ENCODE measurements around the gene C16orf90. TPM values are rescaled to one million over a fixed set of nuclear protein-coding genes. Genes with fewer than 3 reads are reported as not detected.

The C16orf90 gene
- total RNA-seq, 1 donor from 2014 or later: not detected

DNA sequence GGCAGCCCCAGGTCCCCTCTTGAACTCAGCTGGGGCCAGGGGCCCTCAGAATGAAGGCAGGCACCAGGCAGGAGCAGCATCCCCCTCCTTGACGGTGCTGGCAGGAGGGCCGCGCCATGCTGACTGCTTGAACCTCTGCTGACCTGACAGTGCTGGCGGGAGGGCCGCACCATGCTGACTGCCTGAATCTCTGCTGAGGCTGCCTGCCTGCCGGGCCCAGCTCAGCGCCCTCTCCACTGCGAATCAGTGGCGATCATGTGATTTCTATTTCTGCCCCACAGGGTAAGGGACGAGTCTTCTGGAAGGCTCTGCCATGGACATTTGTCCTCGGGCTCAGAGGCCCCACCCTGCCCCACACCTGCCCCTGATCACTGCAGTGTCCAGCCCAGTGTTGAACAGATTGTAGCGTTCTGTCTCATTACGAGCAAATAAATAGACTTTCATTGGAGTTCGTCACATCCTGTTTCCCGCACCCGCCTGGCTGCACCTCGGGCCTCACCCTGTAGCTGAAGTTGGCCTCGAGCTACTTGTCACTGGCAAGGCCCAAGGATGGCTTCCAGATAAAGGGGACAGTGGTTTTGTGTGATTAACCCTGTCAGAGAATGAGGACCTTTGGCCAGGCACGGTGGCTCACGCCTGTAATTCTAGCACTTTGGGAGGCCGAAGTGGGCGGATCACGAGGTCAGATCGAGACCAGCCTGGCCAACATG lies 8.6 kb downstream of the C16orf90 start:
- FAIRE-seq: no peak
- Histone ChIP-seq H3K4me1 (ENCODE audit: insufficient read depth, low read length) (no peaks in the 10 kb centered on the region), H3K9me3 (ENCODE audit: insufficient read depth, low read depth, low read length) (no peaks in the 10 kb centered on the region), H3K36me3 (ENCODE audit: insufficient read depth, low read length) (peaks cover 13% of the 10 kb centered on the region), H3K27me3 (ENCODE audit: insufficient read depth, low read length) (no peaks in the 10 kb centered on the region), H3K4me3 (ENCODE audit: insufficient read depth, low read depth, low read length) (no peak overlapping the region), H2AFZ (ENCODE audit: low read depth, low read length) (no peak overlapping the region), H3K27ac (ENCODE audit: low read depth, low read length) (no peak overlapping the region), H3K4me2 (ENCODE audit: low read length) (no peak overlapping the region), H3K9ac (ENCODE audit: low read length) (no peak overlapping the region), H3K79me2 (ENCODE audit: insufficient read depth, low read length) (no peaks in the 10 kb centered on the region), H4K20me1 (ENCODE audit: insufficient read depth, low read length) (peaks cover 22% of the 10 kb centered on the region)
- Mint-ChIP-seq H3K4me1 (ENCODE audit: low read depth, unreplicated experiment) (peaks cover 6% of the 10 kb centered on the region), H3K27me3 (ENCODE audit: low read depth, unreplicated experiment) (no peaks in the 10 kb centered on the region), H3K27ac (ENCODE audit: unreplicated experiment) (no peak overlapping the region), H3K36me3 (ENCODE audit: low read depth, unreplicated experiment) (peaks cover 22% of the 10 kb centered on the region), H3K4me3 (ENCODE audit: unreplicated experiment) (no peak overlapping the region), H3K9me3 (ENCODE audit: unreplicated experiment) (peaks cover 4% of the 10 kb centered on the region)
- DNase-seq (ENCODE audit: low read depth): no peak
- no peak for TF ChIP-seq EZH2 (IDR thresholded peaks at IDR 0.05; ENCODE audit: insufficient read depth, low read length)
- TF ChIP-seq, protein P1, sequence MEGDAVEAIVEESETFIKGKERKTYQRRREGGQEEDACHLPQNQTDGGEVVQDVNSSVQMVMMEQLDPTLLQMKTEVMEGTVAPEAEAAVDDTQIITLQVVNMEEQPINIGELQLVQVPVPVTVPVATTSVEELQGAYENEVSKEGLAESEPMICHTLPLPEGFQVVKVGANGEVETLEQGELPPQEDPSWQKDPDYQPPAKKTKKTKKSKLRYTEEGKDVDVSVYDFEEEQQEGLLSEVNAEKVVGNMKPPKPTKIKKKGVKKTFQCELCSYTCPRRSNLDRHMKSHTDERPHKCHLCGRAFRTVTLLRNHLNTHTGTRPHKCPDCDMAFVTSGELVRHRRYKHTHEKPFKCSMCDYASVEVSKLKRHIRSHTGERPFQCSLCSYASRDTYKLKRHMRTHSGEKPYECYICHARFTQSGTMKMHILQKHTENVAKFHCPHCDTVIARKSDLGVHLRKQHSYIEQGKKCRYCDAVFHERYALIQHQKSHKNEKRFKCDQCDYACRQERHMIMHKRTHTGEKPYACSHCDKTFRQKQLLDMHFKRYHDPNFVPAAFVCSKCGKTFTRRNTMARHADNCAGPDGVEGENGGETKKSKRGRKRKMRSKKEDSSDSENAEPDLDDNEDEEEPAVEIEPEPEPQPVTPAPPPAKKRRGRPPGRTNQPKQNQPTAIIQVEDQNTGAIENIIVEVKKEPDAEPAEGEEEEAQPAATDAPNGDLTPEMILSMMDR (IDR thresholded peaks at IDR 0.05; ENCODE audit: insufficient read depth, low read depth, low read length): no peak

DNA sequence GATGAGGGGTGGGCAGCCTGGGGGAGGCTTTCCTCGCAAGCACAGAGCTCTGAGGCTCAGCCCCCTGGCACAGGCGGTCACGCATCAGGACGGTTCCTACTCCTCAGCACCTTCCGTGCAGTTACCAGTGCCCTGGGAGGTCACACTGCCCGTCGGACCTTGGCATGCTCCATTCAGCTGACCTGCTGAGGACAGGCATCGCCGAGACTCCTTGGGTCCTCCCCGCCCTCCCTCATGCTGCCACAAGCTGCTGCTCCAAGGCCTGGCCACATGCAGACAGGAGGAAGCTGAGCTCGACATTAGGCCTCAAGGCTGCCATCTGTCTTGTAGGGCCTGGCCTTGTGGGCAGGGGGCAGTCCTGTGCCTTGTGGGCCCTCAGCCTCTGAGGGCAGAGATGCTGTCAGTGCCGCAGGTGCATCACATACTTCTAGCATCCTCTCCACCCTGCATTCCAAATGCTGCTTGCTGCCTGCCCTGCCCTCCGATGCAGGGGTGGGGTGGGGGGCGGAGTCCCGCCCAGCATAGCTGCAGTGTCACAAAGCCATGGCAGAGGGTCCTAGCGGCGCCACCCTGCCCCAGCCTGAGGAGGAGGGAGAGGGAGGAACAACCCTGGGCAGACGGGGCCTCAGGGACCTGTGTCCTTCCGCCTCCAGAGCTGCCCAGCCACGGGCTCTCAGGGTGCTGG lies 9.3 kb downstream of the C16orf90 start:
- no peak for FAIRE-seq

DNA sequence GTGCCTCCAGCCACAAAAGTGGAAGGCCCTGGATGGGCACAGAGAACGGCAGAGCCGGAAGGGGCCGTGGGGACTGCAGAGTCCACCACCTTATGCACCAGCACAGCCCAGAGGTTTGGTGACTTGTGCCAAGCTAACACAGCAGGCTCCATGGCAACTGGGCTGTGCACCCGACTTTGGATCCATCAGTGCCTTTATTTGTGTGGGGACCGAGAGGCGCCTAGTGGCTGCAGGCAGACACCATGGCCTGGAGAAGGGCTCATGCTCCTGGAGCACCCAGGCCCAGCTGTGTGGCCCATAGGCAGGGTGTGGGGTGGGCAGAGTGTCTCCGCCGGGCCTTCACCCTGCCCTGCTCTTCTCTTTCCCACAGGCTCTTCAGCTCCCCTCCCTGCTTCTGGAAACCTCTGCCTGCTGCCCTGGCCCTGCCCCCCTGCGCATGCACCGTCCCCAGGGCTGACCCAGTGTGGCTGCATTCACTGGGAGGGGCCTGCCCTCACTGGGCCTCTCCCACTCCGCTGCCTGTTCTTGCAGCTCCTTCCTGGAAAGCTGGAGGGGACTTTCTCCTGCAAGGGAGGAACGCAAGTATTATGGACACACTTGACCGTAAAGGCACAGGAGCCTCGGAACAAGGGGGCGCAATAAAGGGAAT lies 10.1 kb downstream of the C16orf90 start:
- Histone ChIP-seq H2AFZ (ENCODE audit: low read depth, low read length) (no peak overlapping the region), H3K4me3 (ENCODE audit: insufficient read depth, low read depth, low read length) (no peak overlapping the region), H3K9me3 (ENCODE audit: insufficient read depth, low read depth, low read length) (no peaks in the 10 kb centered on the region), H3K27me3 (ENCODE audit: insufficient read depth, low read length) (no peaks in the 10 kb centered on the region), H3K36me3 (ENCODE audit: insufficient read depth, low read length) (peaks cover 13% of the 10 kb centered on the region), H3K79me2 (ENCODE audit: insufficient read depth, low read length) (no peaks in the 10 kb centered on the region), H4K20me1 (ENCODE audit: insufficient read depth, low read length) (peaks cover 30% of the 10 kb centered on the region), H3K27ac (ENCODE audit: low read depth, low read length) (no peak overlapping the region), H3K4me1 (ENCODE audit: insufficient read depth, low read length) (peaks cover 5% of the 10 kb centered on the region), H3K9ac (ENCODE audit: low read length) (no peak overlapping the region), H3K4me2 (ENCODE audit: low read length) (no peak overlapping the region)
- peaks cover 15% of the 10 kb centered on the region for H3K4me1 Mint-ChIP-seq (ENCODE audit: low read depth, unreplicated experiment)
- TF ChIP-seq EZH2 (IDR thresholded peaks at IDR 0.05; ENCODE audit: insufficient read depth, low read length): no peak
- TF ChIP-seq, protein P1 (IDR thresholded peaks at IDR 0.05; ENCODE audit: insufficient read depth, low read depth, low read length): no peak
- DNase-seq (ENCODE audit: low read depth): no peak
- no peaks in the 10 kb centered on the region for H3K27me3 Mint-ChIP-seq (ENCODE audit: low read depth, unreplicated experiment)
- peaks cover 4% of the 10 kb centered on the region for H3K9me3 Mint-ChIP-seq (ENCODE audit: unreplicated experiment)
- peaks cover 28% of the 10 kb centered on the region for H3K36me3 Mint-ChIP-seq (ENCODE audit: low read depth, unreplicated experiment)
- no peak overlapping the region for H3K4me3 Mint-ChIP-seq (ENCODE audit: unreplicated experiment)
- FAIRE-seq: no peak
- H3K27ac Mint-ChIP-seq (ENCODE audit: unreplicated experiment): no peak overlapping the region

More for the DNA sequence above, 9.3 kb downstream of the C16orf90 start:
- H3K36me3 ChIP-seq (ENCODE audit: insufficient read depth, low read length): peaks cover 13% of the 10 kb centered on the region
- peaks cover 3% of the 10 kb centered on the region for H3K4me1 ChIP-seq (ENCODE audit: insufficient read depth, low read length)
- peaks cover 29% of the 10 kb centered on the region for H4K20me1 ChIP-seq (ENCODE audit: insufficient read depth, low read length)
- H2AFZ ChIP-seq (ENCODE audit: low read depth, low read length): no peak overlapping the region
- H3K27ac Mint-ChIP-seq (ENCODE audit: unreplicated experiment): no peak overlapping the region
- H3K27me3 ChIP-seq (ENCODE audit: insufficient read depth, low read length): no peaks in the 10 kb centered on the region
- peaks cover 13% of the 10 kb centered on the region for H3K4me1 Mint-ChIP-seq (ENCODE audit: low read depth, unreplicated experiment)
- H3K27ac ChIP-seq (ENCODE audit: low read depth, low read length): no peak overlapping the region
- TF ChIP-seq EZH2 (IDR thresholded peaks at IDR 0.05; ENCODE audit: insufficient read depth, low read length): no peak
- no peaks in the 10 kb centered on the region for H3K27me3 Mint-ChIP-seq (ENCODE audit: low read depth, unreplicated experiment)
- H3K4me2 ChIP-seq (ENCODE audit: low read length): no peak overlapping the region
- no peak for DNase-seq (ENCODE audit: low read depth)
- H3K79me2 ChIP-seq (ENCODE audit: insufficient read depth, low read length): no peaks in the 10 kb centered on the region
- peaks cover 25% of the 10 kb centered on the region for H3K36me3 Mint-ChIP-seq (ENCODE audit: low read depth, unreplicated experiment)
- no peak overlapping the region for H3K4me3 ChIP-seq (ENCODE audit: insufficient read depth, low read depth, low read length)
- H3K9ac ChIP-seq (ENCODE audit: low read length): no peak overlapping the region
- no peak overlapping the region for H3K4me3 Mint-ChIP-seq (ENCODE audit: unreplicated experiment)
- peaks cover 4% of the 10 kb centered on the region for H3K9me3 Mint-ChIP-seq (ENCODE audit: unreplicated experiment)
- H3K9me3 ChIP-seq (ENCODE audit: insufficient read depth, low read depth, low read length): no peaks in the 10 kb centered on the region

Data from astrocyte (in vitro differentiated cells and primary cell).